GM12801 (cell line): ENCODE measurements around the gene GNA14.

Source experiments
- TF ChIP-seq, protein P1 (sequence below): IDR thresholded peaks from one replicate; pipeline ENCODE4 v1.5.1; 2011; ENCODE audit warnings: control low read depth; ENCODE audit not compliant: insufficient read length; ENCODE audit errors: extremely low read depth

GNA14 gene

DNA sequence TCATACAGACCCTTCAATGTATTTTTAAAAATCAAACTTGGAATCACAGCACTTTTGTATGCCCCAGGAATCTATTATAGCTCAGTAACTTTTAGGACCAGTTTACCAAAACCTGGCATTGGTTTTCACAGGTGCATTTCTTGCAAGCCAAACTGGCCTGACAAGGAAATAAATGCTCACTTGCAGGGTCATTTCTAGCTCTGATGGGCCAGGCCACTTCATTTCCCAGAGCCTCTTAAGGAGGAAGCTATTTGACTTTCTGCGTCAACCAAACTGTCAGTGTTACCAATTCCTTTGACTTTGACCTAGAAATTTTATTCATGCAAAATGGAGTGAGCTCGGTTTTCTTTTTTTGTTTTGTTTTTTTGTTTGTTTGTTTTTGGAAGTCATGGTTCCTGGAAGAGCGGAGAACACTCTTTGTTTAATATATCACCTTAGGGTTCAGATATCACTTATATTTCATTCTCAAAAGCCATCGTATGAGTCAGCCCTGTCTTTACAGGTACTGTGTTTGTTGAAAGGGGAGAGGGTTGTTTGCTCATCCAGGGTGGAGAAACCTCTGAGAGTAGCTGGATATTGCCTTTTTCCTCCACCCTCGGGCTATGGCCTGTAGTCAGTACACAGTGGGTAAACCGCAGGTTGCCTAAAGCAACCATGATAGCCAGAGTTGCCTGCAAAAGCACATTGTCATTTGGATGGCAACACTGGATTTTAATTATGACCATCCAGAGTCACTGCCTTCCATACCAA lies 58.9 kb downstream of the GNA14 start:
- TF ChIP-seq, protein P1, sequence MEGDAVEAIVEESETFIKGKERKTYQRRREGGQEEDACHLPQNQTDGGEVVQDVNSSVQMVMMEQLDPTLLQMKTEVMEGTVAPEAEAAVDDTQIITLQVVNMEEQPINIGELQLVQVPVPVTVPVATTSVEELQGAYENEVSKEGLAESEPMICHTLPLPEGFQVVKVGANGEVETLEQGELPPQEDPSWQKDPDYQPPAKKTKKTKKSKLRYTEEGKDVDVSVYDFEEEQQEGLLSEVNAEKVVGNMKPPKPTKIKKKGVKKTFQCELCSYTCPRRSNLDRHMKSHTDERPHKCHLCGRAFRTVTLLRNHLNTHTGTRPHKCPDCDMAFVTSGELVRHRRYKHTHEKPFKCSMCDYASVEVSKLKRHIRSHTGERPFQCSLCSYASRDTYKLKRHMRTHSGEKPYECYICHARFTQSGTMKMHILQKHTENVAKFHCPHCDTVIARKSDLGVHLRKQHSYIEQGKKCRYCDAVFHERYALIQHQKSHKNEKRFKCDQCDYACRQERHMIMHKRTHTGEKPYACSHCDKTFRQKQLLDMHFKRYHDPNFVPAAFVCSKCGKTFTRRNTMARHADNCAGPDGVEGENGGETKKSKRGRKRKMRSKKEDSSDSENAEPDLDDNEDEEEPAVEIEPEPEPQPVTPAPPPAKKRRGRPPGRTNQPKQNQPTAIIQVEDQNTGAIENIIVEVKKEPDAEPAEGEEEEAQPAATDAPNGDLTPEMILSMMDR, result no peak

DNA sequence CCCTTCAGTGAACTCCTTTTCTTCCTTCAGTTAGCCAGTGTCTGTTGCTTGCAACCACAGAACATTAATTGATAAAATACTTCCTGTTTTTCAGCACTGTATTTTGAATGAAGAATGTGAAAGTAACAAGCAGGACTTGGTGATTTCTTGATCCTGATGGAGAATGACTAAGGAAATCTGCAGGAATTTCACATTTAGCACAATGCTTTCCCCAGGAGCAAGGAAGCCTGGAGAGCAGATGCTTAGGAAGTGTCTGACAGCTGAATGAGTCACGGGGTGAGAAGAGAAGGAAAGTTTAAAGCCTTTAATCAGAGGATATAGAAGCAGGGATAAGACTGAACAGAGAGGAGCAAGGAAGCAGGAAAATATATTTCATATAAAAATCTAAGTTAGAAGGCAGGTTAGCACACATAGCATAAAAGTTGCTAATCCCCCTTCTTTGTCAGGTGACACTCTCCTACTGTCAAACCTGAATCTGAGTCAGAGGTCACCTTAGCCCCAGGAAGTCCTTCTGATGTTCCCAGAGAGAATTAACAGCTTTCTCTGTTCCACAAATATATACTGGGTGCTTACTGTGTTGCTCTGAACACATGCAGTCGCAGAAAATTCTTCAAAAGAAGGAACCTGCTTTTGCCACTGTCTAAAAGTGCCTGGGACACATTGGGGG lies 59.7 kb downstream of the GNA14 start:
- TF ChIP-seq, protein P1, result no peak

DNA sequence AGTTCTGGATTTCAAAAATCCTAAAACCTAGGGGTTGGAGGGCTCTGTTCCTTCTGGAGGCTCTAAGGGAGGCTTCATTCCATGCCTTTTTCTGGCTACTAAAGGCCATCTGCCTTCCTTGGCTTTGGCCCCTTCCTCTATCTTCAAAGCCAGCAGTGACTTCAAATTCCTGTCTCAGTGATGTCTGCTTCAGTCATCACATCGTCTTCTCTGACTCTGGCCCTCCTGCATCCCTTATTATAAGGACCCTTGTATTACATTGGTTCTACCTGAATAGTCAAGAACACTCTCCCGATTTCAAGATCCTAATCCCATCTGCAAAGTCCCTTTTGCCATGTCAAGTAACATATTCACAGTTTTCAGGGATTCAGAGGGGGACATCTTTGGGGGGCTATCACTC lies 60.3 kb downstream of the GNA14 start:
- TF ChIP-seq, protein P1, result no peak

DNA sequence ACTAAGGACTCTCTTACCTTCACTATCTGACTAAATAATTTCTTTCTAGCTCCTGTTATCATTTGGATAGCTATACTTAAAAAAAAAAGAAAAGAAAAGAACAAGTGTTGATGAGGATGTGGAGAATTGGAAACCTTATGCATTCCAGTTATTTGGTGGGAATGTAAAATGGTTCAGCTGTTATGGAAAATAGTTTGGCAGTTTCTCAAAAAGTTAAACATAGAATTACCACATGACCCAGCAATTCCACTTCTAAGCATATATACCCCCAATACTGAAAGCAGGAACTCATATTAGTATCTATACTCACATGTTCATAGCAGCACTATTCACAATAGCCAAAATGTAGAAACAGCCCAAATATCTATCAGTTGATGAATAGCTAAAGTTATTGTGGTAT lies 61.1 kb downstream of the GNA14 start:
- TF ChIP-seq, protein P1, result no peak

DNA sequence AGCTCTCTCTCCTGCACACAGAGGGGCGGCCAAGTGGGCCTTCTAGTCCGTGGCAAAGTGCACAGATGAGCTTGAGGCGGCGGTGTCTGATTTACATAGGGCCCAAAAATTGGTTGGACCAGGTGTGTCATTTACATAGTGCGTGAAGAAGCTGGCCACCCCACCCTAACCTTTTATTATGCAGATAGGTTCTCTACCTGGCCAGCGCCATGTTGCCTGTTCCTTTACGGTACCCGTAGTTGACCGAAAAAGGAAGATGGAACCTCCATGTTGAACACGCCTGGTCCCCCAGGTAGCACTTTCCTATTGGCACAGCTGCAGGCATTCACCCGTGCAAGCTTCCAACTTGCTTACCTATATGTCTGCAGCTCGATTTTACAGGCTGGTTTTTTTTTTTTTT lies 61.5 kb downstream of the GNA14 start:
- TF ChIP-seq, protein P1, result no peak

DNA sequence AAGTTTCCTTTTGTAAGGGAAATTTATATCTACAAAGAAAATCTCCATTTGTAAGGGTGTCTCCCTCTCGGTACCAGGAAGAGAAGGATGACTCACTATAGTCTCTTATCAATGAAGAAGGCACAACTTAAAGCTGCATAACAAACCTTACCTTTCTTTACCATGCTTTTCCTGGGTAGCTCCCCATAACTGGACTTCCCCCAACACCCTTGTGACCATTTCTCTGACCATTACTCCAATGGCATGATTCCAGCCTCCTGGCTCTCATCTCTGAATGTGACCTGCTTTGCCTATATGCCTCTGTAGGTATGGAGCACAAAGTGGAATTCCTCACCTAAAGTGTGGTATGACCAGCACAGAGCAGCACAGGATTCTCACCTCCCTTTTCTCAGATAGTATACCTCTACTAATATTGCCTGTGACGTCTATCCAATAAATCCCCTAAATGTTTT lies 62.8 kb downstream of the GNA14 start:
- TF ChIP-seq, protein P1, result no peak

DNA sequence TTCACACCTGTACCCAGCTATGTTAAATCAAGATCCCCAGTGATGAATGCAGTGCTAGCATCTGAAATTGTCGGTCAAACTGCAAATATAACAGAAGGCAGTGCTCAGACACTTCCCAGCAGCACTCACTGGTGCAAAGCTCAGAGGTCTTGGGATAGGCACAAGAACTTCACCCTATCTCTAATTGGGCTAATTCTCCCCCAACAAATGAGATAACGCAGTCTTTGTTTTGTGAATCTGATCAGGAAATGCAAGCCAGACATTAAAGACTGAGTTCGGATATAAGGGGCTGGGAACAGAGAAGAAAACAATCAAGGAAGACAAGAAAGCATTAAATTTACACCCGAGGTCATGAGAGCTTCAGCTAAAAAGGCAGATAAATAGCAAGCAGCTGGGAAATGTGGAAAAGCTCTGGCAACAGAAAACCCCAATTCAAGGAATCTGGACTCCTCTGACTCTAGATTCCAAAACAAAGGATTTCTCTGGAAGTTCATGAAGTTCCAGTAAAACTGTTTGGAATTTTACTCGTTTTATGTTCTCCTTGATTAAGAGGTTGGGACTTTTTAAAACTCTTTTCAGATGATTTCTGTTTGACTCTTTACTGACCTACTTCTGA lies 65.1 kb downstream of the GNA14 start:
- TF ChIP-seq, protein P1, result no peak
